ENCODE measurements around the gene SUCO. TPM values are rescaled to one million over a fixed set of nuclear protein-coding genes. Genes with fewer than 3 reads are reported as not detected.

The SUCO gene
- total and polyA plus RNA-seq, 12 donors: 10.2 to 31.4 (median 24.6) TPM

DNA sequence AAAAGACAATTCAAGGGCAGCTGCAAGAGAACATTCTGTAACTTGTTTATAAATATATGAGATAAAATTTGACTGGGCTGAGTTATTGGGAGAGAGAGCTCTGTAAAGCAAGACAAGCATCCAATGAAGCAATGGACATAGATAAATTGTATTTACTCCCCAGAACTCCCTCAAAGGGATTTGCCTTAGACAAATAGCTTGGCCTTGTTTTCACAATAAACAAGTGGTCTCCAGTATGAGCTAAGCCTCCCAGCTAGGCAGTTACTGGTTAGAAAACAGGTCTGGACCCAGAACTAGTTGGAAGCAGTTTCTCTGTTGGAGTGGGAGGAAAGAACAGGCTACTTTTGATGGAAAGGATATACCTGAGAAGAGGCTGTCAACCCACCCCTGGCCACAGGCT is 25.2 kb upstream of the SUCO start:
- ATAC-seq: no peak
- H3K4me3 ChIP-seq: no peak overlapping the region
- TF ChIP-seq, protein P1, sequence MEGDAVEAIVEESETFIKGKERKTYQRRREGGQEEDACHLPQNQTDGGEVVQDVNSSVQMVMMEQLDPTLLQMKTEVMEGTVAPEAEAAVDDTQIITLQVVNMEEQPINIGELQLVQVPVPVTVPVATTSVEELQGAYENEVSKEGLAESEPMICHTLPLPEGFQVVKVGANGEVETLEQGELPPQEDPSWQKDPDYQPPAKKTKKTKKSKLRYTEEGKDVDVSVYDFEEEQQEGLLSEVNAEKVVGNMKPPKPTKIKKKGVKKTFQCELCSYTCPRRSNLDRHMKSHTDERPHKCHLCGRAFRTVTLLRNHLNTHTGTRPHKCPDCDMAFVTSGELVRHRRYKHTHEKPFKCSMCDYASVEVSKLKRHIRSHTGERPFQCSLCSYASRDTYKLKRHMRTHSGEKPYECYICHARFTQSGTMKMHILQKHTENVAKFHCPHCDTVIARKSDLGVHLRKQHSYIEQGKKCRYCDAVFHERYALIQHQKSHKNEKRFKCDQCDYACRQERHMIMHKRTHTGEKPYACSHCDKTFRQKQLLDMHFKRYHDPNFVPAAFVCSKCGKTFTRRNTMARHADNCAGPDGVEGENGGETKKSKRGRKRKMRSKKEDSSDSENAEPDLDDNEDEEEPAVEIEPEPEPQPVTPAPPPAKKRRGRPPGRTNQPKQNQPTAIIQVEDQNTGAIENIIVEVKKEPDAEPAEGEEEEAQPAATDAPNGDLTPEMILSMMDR (IDR thresholded peaks at IDR 0.05): no peak
- DNase-seq: no peak
- no peaks in the 10 kb centered on the region for H3K36me3 ChIP-seq
- intact Hi-C loops (cut with DNase I): no loop called here
- no peaks in the 10 kb centered on the region for H3K9me3 ChIP-seq
- no peak overlapping the region for H3K27ac ChIP-seq
- peaks cover 0 to 4% (median 0%) of the 10 kb centered on the region in 9 donors for H3K4me1 ChIP-seq
- no peaks in the 10 kb centered on the region for H3K27me3 ChIP-seq

DNA sequence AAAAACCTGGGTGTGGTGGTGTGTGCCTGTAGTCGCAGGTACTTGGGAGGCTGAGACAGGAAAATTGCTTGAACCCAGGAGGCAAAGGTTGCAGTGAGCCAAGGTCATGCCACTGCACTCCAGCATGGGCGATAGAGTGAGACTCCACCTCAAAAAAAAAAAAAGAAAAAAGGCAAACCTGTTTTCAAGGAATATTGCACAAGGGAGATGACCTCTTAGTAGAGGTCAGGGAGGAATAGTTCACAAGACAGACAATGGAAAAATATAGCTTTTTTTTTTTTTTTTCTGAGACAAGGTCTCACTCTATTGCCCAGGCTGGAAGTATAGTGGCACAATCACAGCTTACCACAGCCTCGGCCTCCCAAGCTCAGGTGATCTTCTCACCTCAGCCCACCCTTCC is 22.5 kb upstream of the SUCO start:
- no peak overlapping the region for H3K27ac ChIP-seq
- no peaks in the 10 kb centered on the region for H3K36me3 ChIP-seq
- TF ChIP-seq, protein P1 (IDR thresholded peaks at IDR 0.05): no peak
- H3K9me3 ChIP-seq: no peaks in the 10 kb centered on the region
- intact Hi-C loops (cut with DNase I): no loop called here
- H3K4me1 ChIP-seq: peaks cover 0 to 4% (median 0%) of the 10 kb centered on the region in 9 donors
- H3K27me3 ChIP-seq: no peaks in the 10 kb centered on the region
- DNase-seq (no peak), ATAC-seq (no peak)
- WGBS, 2 donors: 92 to 96% methylated on average over 3 of the region's 3 CpGs
- H3K4me3 ChIP-seq: no peak overlapping the region

DNA sequence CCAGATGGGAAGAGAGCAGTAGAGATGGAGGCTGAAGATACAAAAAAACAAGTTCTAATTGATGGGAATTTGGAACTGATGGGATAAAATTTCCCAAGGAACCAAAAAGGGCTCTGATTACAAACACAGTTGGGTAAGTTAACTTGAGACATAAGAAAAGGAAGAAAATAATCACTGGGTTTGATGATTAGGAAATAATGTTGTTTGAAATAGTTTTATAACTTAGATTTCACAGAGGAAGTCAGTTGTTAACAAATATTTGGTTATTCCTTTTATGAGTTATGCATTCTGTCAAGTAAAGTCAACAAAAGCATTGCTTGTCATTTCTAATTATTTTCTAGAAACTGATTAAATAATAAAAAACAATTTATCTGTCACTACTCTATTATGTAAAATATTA is 20.4 kb upstream of the SUCO start:
- intact Hi-C loops (cut with DNase I): no loop called here
- Histone ChIP-seq H3K36me3 (no peaks in the 10 kb centered on the region), H3K4me3 (no peak overlapping the region), H3K27ac (no peak overlapping the region), H3K9me3 (no peaks in the 10 kb centered on the region), H3K4me1 (peaks cover 0 to 13% (median 0%) of the 10 kb centered on the region in 9 donors), H3K27me3 (no peaks in the 10 kb centered on the region)
- ATAC-seq: no peak
- TF ChIP-seq, protein P1 (IDR thresholded peaks at IDR 0.05): no peak
- no peak for DNase-seq

DNA sequence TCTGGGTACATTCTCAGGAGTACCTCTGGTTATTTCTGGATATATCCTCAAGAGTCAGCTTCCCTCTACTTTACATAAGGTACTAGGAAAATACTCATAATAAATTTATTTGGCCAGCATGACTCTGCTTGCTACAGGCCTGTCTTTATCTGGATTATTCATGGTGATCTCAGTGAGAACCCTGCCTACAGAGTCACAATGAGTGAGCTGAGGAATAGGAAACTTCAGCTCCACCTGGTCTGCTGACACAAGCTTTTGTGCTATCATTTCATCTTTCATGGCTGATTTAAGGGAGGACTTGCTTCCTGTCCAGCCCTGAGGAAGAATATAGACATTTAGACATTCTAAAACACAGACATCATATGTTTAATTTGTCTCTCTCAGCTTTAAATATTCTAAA is 19.5 kb upstream of the SUCO start:
- intact Hi-C loops (cut with DNase I): no loop called here
- ATAC-seq (no peak), DNase-seq (no peak)
- TF ChIP-seq, protein P1 (IDR thresholded peaks at IDR 0.05): no peak
- Histone ChIP-seq H3K27me3 (no peaks in the 10 kb centered on the region), H3K4me1 (peaks cover 0 to 13% (median 0%) of the 10 kb centered on the region in 9 donors), H3K9me3 (no peaks in the 10 kb centered on the region), H3K4me3 (no peak overlapping the region), H3K27ac (no peak overlapping the region), H3K36me3 (no peaks in the 10 kb centered on the region)

DNA sequence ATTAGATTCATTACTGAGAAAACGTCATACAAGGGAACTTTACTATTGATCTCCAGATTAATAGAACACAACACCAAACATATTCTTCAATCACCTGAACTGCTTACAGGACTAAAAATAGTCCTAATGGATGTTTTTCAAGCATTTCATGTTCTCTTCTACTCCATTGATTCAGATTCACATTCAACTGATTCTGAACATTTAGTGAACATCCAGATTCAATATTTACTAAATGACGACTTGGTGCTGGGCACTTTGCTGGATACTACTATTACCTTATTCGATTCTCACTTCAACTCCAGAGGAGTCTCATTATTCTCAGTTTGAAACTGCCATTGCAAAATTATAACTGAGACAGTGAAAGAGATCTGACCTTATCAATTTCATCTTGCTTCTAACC is 18.8 kb upstream of the SUCO start:
- no peak for DNase-seq
- Histone ChIP-seq H3K4me3 (no peak overlapping the region), H3K36me3 (no peaks in the 10 kb centered on the region), H3K27ac (no peak overlapping the region), H3K27me3 (no peaks in the 10 kb centered on the region), H3K4me1 (peaks cover 0 to 13% (median 0%) of the 10 kb centered on the region in 9 donors), H3K9me3 (no peaks in the 10 kb centered on the region)
- intact Hi-C loops (cut with DNase I): no loop called here
- TF ChIP-seq, protein P1 (IDR thresholded peaks at IDR 0.05): no peak
- 86 to 89% methylated on average over 3 of the region's 3 CpGs for WGBS, 2 donors
- ATAC-seq: no peak

Data from heart right ventricle (tissue), 16 donors.